ENCODE measurements around the gene CD4.

The CD4 gene

DNA sequence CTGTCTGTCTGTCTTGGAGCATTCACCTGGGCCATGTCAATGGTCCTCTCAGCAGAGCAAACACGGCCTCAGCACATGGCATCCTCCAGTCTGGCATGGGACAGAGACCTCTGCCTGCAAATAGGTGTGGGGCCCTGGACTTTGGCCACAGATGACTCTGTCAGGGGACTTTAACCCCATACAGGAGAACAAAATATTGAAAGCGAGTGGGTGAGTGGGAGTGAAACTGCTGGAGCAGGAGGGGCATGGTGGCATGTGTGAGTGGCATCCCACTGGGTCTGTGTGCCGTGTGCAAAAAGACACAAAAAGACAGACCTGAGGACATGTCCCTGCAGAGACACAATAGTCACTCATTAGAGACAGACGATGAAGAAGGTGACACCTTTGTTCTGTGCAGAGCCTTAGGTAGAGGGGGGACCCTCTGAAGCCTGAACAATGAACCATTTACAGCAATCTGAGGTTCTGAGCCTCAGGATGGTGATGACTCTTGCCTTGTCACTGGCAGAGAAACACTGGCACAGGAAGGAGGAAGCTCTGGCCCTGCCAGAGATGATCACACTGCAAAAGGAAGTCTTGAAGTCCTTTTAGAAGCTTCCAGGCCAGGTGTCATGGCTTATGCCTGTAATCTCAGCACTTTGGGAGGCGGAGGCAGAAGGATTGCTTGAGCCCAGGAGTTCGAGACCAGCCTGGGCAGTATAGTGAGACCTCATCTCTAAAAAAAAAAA is 9.5 kb upstream of the CD4 start:
- H3K4me3 ChIP-seq (ENCODE audit: low read depth, low read length), result no peak overlapping the region
- TF ChIP-seq, protein P1, sequence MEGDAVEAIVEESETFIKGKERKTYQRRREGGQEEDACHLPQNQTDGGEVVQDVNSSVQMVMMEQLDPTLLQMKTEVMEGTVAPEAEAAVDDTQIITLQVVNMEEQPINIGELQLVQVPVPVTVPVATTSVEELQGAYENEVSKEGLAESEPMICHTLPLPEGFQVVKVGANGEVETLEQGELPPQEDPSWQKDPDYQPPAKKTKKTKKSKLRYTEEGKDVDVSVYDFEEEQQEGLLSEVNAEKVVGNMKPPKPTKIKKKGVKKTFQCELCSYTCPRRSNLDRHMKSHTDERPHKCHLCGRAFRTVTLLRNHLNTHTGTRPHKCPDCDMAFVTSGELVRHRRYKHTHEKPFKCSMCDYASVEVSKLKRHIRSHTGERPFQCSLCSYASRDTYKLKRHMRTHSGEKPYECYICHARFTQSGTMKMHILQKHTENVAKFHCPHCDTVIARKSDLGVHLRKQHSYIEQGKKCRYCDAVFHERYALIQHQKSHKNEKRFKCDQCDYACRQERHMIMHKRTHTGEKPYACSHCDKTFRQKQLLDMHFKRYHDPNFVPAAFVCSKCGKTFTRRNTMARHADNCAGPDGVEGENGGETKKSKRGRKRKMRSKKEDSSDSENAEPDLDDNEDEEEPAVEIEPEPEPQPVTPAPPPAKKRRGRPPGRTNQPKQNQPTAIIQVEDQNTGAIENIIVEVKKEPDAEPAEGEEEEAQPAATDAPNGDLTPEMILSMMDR (IDR thresholded peaks at IDR 0.05; ENCODE audit: borderline replicate concordance, insufficient read depth, low read depth, low read length), result no peak

- TF ChIP-seq, protein P1 (IDR thresholded peaks at IDR 0.05; ENCODE audit: borderline replicate concordance, insufficient read depth, low read depth, low read length), result no peak
- no peak overlapping the region for H3K4me3 ChIP-seq (ENCODE audit: low read depth, low read length)
These were observed 8.8 kb upstream of the CD4 start for GRCh38 chr12:6780573-6780972.

GRCh38 chr12:6782119-6782518 is 7.2 kb upstream of the CD4 start:
- no peak overlapping the region for H3K4me3 ChIP-seq (ENCODE audit: low read depth, low read length)
- TF ChIP-seq, protein P1 (IDR thresholded peaks at IDR 0.05; ENCODE audit: borderline replicate concordance, insufficient read depth, low read depth, low read length), result no peak

GRCh38 chr12:6782850-6783566 is 6.3 kb upstream of the CD4 start:
- no peak overlapping the region for H3K4me3 ChIP-seq (ENCODE audit: low read depth, low read length)
- TF ChIP-seq, protein P1 (IDR thresholded peaks at IDR 0.05; ENCODE audit: borderline replicate concordance, insufficient read depth, low read depth, low read length), result no peak

- H3K4me3 ChIP-seq (ENCODE audit: low read depth, low read length), result no peak overlapping the region
- TF ChIP-seq, protein P1 (IDR thresholded peaks at IDR 0.05; ENCODE audit: borderline replicate concordance, insufficient read depth, low read depth, low read length), result no peak
These were observed 5.5 kb upstream of the CD4 start for GRCh38 chr12:6783828-6784227.

- TF ChIP-seq, protein P1 (IDR thresholded peaks at IDR 0.05; ENCODE audit: borderline replicate concordance, insufficient read depth, low read depth, low read length), result no peak
- H3K4me3 ChIP-seq (ENCODE audit: low read depth, low read length), result no peak overlapping the region
These were observed 5.0 kb upstream of the CD4 start for GRCh38 chr12:6784296-6784695.

- H3K4me3 ChIP-seq (ENCODE audit: low read depth, low read length), result no peak overlapping the region
- TF ChIP-seq, protein P1 (IDR thresholded peaks at IDR 0.05; ENCODE audit: borderline replicate concordance, insufficient read depth, low read depth, low read length), result no peak
These were observed 4.6 kb upstream of the CD4 start for GRCh38 chr12:6784761-6785160.
